ENCODE data around the gene GNB4. TPM values are rescaled to one million over a fixed set of nuclear protein-coding genes. Genes with fewer than 3 reads are reported as not detected.

Gene GNB4
- polyA plus RNA-seq, 1 donor from 2014 or later, result 42.8 TPM

DNA sequence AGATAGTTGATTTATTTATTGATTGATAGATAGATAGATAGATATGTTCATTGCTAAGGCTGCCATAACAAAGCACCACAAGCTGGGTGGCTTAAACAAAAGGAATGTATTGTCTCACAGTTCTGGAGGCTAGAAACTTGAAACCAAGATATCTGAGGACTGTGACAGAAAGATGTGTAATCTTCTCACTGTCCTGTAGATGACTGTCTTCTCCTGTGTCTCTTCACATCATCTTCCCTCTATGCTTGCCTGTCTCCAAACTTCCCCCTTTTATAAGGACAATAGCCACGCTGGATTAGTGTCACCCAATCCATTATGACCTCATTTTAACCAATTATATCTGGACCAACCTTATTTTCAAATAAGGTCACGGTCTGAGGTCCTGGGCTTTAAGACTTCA, 40.9 kb downstream of the GNB4 start (continued):
- TF ChIP-seq, protein P1, sequence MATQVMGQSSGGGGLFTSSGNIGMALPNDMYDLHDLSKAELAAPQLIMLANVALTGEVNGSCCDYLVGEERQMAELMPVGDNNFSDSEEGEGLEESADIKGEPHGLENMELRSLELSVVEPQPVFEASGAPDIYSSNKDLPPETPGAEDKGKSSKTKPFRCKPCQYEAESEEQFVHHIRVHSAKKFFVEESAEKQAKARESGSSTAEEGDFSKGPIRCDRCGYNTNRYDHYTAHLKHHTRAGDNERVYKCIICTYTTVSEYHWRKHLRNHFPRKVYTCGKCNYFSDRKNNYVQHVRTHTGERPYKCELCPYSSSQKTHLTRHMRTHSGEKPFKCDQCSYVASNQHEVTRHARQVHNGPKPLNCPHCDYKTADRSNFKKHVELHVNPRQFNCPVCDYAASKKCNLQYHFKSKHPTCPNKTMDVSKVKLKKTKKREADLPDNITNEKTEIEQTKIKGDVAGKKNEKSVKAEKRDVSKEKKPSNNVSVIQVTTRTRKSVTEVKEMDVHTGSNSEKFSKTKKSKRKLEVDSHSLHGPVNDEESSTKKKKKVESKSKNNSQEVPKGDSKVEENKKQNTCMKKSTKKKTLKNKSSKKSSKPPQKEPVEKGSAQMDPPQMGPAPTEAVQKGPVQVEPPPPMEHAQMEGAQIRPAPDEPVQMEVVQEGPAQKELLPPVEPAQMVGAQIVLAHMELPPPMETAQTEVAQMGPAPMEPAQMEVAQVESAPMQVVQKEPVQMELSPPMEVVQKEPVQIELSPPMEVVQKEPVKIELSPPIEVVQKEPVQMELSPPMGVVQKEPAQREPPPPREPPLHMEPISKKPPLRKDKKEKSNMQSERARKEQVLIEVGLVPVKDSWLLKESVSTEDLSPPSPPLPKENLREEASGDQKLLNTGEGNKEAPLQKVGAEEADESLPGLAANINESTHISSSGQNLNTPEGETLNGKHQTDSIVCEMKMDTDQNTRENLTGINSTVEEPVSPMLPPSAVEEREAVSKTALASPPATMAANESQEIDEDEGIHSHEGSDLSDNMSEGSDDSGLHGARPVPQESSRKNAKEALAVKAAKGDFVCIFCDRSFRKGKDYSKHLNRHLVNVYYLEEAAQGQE (IDR thresholded peaks at IDR 0.05; ENCODE audit: borderline replicate concordance), result no peak

GRCh38 chr3:179404307-179404706, 47.0 kb downstream of the GNB4 start:
- Histone ChIP-seq H4K20me1 (ENCODE audit: insufficient read depth) (no peaks in the 10 kb centered on the region), H3K27ac (ENCODE audit: low read length) (no peak overlapping the region), H3K9ac (ENCODE audit: low read length) (no peak overlapping the region), H3F3A (ENCODE audit: insufficient read depth, low read length, poor library complexity, severe bottlenecking) (no peaks in the 10 kb centered on the region), H3K9me3 (ENCODE audit: low read length) (no peaks in the 10 kb centered on the region), H3K9me2 (ENCODE audit: insufficient read depth, low read length) (no peaks in the 10 kb centered on the region), H3K4me2 (ENCODE audit: low read length) (no peak overlapping the region), H3K4me3 (ENCODE audit: low read length) (no peak overlapping the region), H3K27me3 (ENCODE audit: insufficient read depth, low read depth, low read length) (no peaks in the 10 kb centered on the region), H3K36me3 (ENCODE audit: insufficient read depth, low read length) (no peaks in the 10 kb centered on the region), H2AFZ (ENCODE audit: low read depth, low read length) (no peak overlapping the region), H3K79me2 (replicated peaks; ENCODE audit: insufficient read depth, low read length) (no peaks in the 10 kb centered on the region)
- TF ChIP-seq, protein P2, sequence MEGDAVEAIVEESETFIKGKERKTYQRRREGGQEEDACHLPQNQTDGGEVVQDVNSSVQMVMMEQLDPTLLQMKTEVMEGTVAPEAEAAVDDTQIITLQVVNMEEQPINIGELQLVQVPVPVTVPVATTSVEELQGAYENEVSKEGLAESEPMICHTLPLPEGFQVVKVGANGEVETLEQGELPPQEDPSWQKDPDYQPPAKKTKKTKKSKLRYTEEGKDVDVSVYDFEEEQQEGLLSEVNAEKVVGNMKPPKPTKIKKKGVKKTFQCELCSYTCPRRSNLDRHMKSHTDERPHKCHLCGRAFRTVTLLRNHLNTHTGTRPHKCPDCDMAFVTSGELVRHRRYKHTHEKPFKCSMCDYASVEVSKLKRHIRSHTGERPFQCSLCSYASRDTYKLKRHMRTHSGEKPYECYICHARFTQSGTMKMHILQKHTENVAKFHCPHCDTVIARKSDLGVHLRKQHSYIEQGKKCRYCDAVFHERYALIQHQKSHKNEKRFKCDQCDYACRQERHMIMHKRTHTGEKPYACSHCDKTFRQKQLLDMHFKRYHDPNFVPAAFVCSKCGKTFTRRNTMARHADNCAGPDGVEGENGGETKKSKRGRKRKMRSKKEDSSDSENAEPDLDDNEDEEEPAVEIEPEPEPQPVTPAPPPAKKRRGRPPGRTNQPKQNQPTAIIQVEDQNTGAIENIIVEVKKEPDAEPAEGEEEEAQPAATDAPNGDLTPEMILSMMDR (IDR thresholded peaks at IDR 0.05; ENCODE audit: poor library complexity, severe bottlenecking), result no peak
- TF ChIP-seq TAF1 (IDR thresholded peaks at IDR 0.05; ENCODE audit: low read depth), result no peak
- TF ChIP-seq SMC3 (conservative IDR thresholded peaks at IDR 0.05; ENCODE audit: poor library complexity), result no peak
- TF ChIP-seq MXI1 (conservative IDR thresholded peaks at IDR 0.05; ENCODE audit: poor library complexity, severe bottlenecking), result no peak
- TF ChIP-seq EP300 (conservative IDR thresholded peaks at IDR 0.05; ENCODE audit: poor library complexity, severe bottlenecking), result no peak

DNA sequence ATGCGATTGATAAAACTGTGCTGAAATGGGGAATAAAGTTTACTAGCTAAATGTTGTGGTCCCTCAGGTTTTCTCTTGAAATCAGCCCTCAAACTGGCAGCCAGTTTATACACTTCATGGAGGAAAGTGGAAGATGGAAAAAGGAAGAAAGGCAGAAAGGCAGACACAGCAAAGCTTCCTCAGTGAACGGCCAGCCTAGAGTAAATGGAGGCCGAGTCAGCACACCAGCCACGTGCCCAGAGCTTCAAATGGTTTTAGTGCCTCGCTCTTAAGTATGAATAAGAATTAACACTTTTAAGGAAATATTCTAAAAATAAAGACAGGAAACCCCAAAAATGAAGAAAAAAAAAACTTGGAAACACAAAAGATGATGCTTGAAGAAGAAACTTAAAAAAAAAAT, 48.3 kb downstream of the GNB4 start:
- Histone ChIP-seq H3K27me3 (ENCODE audit: insufficient read depth, low read depth, low read length) (no peaks in the 10 kb centered on the region), H3K9me3 (ENCODE audit: low read length) (no peaks in the 10 kb centered on the region), H4K20me1 (ENCODE audit: insufficient read depth) (no peaks in the 10 kb centered on the region), H2AFZ (ENCODE audit: low read depth, low read length) (no peak overlapping the region), H3K79me2 (replicated peaks; ENCODE audit: insufficient read depth, low read length) (no peaks in the 10 kb centered on the region), H3K36me3 (ENCODE audit: insufficient read depth, low read length) (no peaks in the 10 kb centered on the region), H3K27ac (ENCODE audit: low read length) (no peak overlapping the region), H3K9me2 (ENCODE audit: insufficient read depth, low read length) (no peaks in the 10 kb centered on the region), H3K4me2 (ENCODE audit: low read length) (no peak overlapping the region), H3K4me3 (ENCODE audit: low read length) (no peak overlapping the region), H3K9ac (ENCODE audit: low read length) (no peak overlapping the region), H3F3A (ENCODE audit: insufficient read depth, low read length, poor library complexity, severe bottlenecking) (no peaks in the 10 kb centered on the region)
- TF ChIP-seq RAD21 (conservative IDR thresholded peaks at IDR 0.05) (no peak), EZH2 (IDR thresholded peaks at IDR 0.05; ENCODE audit: borderline replicate concordance, insufficient read depth, low read length, poor library complexity, severe bottlenecking) (no peak), SMC3 (conservative IDR thresholded peaks at IDR 0.05; ENCODE audit: poor library complexity) (no peak), MXI1 (conservative IDR thresholded peaks at IDR 0.05; ENCODE audit: poor library complexity, severe bottlenecking) (no peak), EP300 (conservative IDR thresholded peaks at IDR 0.05; ENCODE audit: poor library complexity, severe bottlenecking) (no peak), TAF1 (IDR thresholded peaks at IDR 0.05; ENCODE audit: low read depth) (no peak), POLR2AphosphoS5 (IDR thresholded peaks at IDR 0.05) (no peak)
- TF ChIP-seq, protein P2 (IDR thresholded peaks at IDR 0.05; ENCODE audit: poor library complexity, severe bottlenecking), result no peak
- TF ChIP-seq, protein P1 (IDR thresholded peaks at IDR 0.05; ENCODE audit: borderline replicate concordance), result no peak
